MM.1S (cell line): ENCODE measurements around the gene ENTPD8.

Source experiments
- EZH2 ChIP-seq: fragments of 300-600 bp; sonication (generic); optimal IDR thresholded peaks from 2 replicates; pipeline ENCODE3; 2017; ENCODE audit warnings: low read depth, mild to moderate bottlenecking, antibody characterized with exemption, low read length, mixed read lengths
- TF ChIP-seq, protein P1 (sequence below): fragments of 300-600 bp; sonication (generic); IDR thresholded peaks from 2 replicates; pipeline ENCODE4 v1.5.1; 2016; ENCODE audit warnings: antibody characterized with exemption, low read length, mixed read lengths

DNA sequence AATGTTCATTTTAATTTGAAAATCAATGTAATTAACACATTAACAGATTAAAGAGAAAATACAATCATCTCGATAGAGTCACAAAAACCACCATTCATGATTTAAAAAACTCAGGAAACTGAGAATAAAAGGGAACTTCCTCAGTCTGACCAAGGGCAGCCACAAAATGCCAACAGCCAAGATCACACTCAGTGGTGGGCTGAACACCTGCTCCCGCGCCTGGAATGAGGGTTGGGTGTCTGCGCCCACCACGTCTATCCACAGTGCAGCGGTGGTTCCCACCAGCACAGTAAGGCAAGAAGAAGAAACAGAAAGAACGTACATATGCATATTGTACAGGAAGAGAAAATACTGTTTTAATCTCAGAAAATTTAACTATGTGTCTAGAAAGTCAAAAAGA lies 29.6 kb upstream of the ENTPD8 start:
- TF ChIP-seq, protein P1, sequence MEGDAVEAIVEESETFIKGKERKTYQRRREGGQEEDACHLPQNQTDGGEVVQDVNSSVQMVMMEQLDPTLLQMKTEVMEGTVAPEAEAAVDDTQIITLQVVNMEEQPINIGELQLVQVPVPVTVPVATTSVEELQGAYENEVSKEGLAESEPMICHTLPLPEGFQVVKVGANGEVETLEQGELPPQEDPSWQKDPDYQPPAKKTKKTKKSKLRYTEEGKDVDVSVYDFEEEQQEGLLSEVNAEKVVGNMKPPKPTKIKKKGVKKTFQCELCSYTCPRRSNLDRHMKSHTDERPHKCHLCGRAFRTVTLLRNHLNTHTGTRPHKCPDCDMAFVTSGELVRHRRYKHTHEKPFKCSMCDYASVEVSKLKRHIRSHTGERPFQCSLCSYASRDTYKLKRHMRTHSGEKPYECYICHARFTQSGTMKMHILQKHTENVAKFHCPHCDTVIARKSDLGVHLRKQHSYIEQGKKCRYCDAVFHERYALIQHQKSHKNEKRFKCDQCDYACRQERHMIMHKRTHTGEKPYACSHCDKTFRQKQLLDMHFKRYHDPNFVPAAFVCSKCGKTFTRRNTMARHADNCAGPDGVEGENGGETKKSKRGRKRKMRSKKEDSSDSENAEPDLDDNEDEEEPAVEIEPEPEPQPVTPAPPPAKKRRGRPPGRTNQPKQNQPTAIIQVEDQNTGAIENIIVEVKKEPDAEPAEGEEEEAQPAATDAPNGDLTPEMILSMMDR, result no peak
- no peak for TF ChIP-seq EZH2
